GM19324 (cell line): Measurements from ENCODE around the gene MXD4.

Experiments
- ATAC-seq: cut with Tn5 transposase; IDR thresholded peaks from one replicate; pipeline ENCODE4 v1.9.1; 2021; ENCODE audit warnings: mild to moderate bottlenecking, moderate library complexity; ENCODE audit not compliant: unreplicated experiment, low FRiP score

Gene MXD4

GRCh38 chr4:2292646-2293108, 30.8 kb upstream of the MXD4 start:
- no peak for ATAC-seq

- ATAC-seq = no peak
These were observed 30.1 kb upstream of the MXD4 start for GRCh38 chr4:2291705-2292645.

GRCh38 chr4:2290974-2291704, 29.2 kb upstream of the MXD4 start:
- no peak for ATAC-seq

GRCh38 chr4:2290488-2290887, 28.6 kb upstream of the MXD4 start:
- ATAC-seq = no peak

- ATAC-seq = no peak
These were observed 28.0 kb upstream of the MXD4 start for GRCh38 chr4:2289955-2290333.

GRCh38 chr4:2289311-2289954, 27.5 kb upstream of the MXD4 start:
- ATAC-seq = no peak

- no peak for ATAC-seq
These were observed 26.2 kb upstream of the MXD4 start for GRCh38 chr4:2288051-2288541.

- ATAC-seq = no peak
These were observed 25.6 kb upstream of the MXD4 start for GRCh38 chr4:2287594-2287915.

- no peak for ATAC-seq
These were observed 25.1 kb upstream of the MXD4 start for GRCh38 chr4:2286904-2287593.

- ATAC-seq = no peak
These were observed 23.9 kb upstream of the MXD4 start for GRCh38 chr4:2285613-2286381.

- ATAC-seq = no peak
These were observed 23.2 kb upstream of the MXD4 start for GRCh38 chr4:2284934-2285612.

GRCh38 chr4:2284161-2284933, 22.4 kb upstream of the MXD4 start:
- no peak for ATAC-seq

- no peak for ATAC-seq
These were observed 21.3 kb upstream of the MXD4 start for GRCh38 chr4:2283199-2283711.

GRCh38 chr4:2281575-2282343, 19.9 kb upstream of the MXD4 start:
- ATAC-seq = peak; percentile 79

- ATAC-seq = no peak
These were observed 18.8 kb upstream of the MXD4 start for GRCh38 chr4:2280531-2281300.

GRCh38 chr4:2277956-2278355, 16.0 kb upstream of the MXD4 start:
- ATAC-seq = no peak
